ENCODE measurements around the gene GSK3B. TPM values are rescaled to one million over a fixed set of nuclear protein-coding genes. Genes with fewer than 3 reads are reported as not detected.
"Not testable (repeated sequence)": the region's sequence is repeated elsewhere in the genome, so short reads cannot be mapped to it uniquely, and the experiment has no call there.

The GSK3B gene
- total RNA-seq, 4 donors from 2014 or later, result 26.3 to 43.0 (median 31.8) TPM

- ATAC-seq (ENCODE audit: low FRiP score), result no peak
- TF ChIP-seq CTCF (IDR thresholded peaks at IDR 0.05), result no peak
- DNase-seq (ENCODE audit: low spot score), result no peak
These were observed 72.7 kb downstream of the GSK3B start for GRCh38 chr3:120021523-120021922.

GRCh38 chr3:120018299-120018698 lies 75.9 kb downstream of the GSK3B start:
- no peak for TF ChIP-seq CTCF (IDR thresholded peaks at IDR 0.05)
- DNase-seq (ENCODE audit: low spot score), result no peak
- no peak for ATAC-seq (ENCODE audit: low FRiP score)

GRCh38 chr3:120017692-120018091 lies 76.6 kb downstream of the GSK3B start:
- no peak for TF ChIP-seq CTCF (IDR thresholded peaks at IDR 0.05)
- no peak for ATAC-seq (ENCODE audit: low FRiP score)
- DNase-seq (ENCODE audit: low spot score), result no peak

GRCh38 chr3:120013481-120013880 lies 80.8 kb downstream of the GSK3B start:
- DNase-seq (ENCODE audit: low spot score) (no peak), ATAC-seq (ENCODE audit: low FRiP score) (no peak)
- TF ChIP-seq CTCF (IDR thresholded peaks at IDR 0.05), result no peak

- DNase-seq (ENCODE audit: low spot score); ATAC-seq (ENCODE audit: low FRiP score): not testable (repeated sequence)
These were observed 88.5 kb downstream of the GSK3B start for GRCh38 chr3:120005741-120006140.

GRCh38 chr3:120004008-120004498 lies 90.2 kb downstream of the GSK3B start:
- not testable (repeated sequence) for DNase-seq (ENCODE audit: low spot score); ATAC-seq (ENCODE audit: low FRiP score)

- DNase-seq (ENCODE audit: low spot score), result no peak
- no peak for ATAC-seq (ENCODE audit: low FRiP score)
- TF ChIP-seq CTCF (IDR thresholded peaks at IDR 0.05), result no peak
These were observed 96.1 kb downstream of the GSK3B start for GRCh38 chr3:119998166-119998565.

- ATAC-seq (ENCODE audit: low FRiP score) (no peak), DNase-seq (ENCODE audit: low spot score) (no peak)
- TF ChIP-seq CTCF (IDR thresholded peaks at IDR 0.05), result no peak
These were observed 103.4 kb downstream of the GSK3B start for GRCh38 chr3:119990888-119991287.
